Putamen (tissue), 1 donor: Measurements from ENCODE around the gene BIN1.

Experiments
- DNase-seq: peaks from one replicate; pipeline ENCODE4 v3.0.0-alpha.2; 2016; ENCODE audit warnings: low spot score

BIN1 gene

DNA sequence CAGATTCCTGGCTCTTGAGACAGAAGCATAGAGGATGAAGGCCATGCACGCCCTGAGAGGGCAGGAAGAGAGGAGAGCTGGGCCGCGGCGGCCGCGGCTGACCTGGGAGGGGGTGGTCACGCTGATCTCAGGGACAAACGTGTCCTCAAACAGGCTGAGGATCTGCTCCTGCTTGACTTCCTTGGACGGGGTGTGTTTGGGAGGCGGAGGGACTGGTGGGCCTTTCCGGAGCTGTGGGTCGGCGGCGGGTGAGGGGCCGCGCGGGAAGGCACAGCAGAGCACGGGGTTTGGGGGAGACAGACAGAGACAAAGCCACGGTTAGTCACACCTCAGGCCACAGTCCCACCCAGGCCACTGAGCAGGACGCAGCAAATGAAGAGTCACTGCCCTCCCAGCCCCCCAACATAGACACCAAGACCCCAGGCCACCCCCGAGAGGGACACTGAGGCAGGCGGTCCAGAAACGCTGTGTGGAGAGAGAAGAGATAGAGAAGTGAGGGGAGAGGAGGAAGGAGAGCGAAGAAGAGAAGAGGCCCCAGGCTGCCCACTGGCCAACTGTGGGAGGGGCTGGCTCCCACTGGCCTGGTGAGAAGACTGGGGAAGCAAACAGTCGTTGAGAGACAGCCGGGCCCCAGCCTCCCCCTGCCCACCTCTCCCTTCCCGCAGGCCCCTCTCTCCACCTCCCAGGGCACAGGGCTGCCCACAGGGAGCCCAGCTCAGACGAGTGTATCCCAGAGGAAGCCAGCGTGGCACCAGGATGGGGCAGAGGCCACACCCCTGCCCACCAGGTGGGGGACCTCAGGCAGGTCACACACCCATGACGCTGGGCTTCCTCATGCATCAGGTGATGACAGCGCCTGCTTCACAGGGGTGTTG lies 49.3 kb downstream of the BIN1 start:
- DNase-seq, result no peak

DNA sequence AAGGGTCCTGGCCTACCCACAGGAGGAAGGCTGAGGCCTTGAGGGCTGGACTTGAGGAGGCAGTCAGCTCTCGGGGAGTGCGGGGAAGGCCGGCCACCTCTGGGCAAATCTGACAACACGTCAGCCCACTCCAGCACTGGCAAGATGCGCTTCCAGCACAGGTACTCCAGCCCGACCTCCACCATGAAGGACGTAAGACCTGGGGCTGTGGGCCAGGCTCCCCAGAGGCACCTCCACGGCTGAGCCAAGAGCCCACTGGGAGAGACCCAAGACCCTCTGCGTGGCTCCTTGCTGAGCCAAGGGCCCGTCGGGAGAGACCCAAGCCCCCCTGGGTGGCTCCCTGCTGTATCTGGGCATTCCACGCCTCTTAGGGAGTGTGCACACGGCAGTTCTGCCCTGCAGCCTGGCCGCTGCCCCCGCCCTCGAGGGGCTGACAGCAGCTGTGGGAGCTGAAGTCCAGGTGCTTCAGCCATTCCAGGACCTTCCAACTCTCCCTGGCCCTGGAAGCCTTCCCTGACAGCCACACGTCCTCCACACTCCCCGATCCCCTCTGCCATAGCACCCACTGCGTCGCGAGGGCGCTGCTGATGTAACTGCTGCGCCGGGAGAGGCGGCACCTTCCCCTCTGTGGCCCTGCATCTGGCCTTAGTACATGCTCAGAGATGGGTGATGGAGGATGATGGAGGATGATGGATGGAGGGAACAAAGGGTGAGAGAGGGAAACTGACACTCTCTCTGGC lies 50.2 kb downstream of the BIN1 start:
- no peak for DNase-seq

DNA sequence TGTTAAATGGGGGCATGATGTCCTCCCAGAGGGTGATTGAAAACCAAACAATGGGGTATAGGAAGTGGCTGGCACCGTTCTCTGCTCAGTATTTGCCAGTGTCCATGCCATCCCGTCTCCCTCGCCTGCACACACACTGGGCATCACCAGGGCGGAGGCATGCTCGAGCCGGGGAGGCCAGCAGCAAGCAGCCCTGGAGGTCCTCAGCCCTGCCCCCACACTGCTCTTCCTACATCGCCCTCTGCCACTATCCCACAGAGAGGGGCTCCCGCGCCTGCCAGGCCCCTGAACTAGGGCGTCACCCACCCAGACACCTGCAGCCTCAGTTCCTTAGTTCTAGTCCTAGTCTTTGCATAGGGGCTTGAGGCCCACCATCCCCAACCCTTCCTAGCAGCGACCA lies 50.9 kb downstream of the BIN1 start:
- no peak for DNase-seq

DNA sequence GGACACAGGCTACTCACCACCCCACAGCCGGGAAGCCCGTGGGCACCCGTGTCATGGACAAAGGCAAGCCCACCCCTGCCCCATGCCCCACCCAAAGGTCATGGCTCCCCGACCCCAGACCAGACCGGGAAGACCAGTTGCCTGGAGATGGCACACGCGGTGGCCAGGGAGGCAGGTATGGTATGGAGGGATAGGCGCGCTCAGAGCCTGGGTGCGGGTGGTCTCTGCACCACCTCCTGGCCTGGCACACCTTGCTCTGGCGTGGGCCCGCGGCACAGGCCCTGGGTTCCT lies 51.2 kb downstream of the BIN1 start:
- no peak for DNase-seq

DNA sequence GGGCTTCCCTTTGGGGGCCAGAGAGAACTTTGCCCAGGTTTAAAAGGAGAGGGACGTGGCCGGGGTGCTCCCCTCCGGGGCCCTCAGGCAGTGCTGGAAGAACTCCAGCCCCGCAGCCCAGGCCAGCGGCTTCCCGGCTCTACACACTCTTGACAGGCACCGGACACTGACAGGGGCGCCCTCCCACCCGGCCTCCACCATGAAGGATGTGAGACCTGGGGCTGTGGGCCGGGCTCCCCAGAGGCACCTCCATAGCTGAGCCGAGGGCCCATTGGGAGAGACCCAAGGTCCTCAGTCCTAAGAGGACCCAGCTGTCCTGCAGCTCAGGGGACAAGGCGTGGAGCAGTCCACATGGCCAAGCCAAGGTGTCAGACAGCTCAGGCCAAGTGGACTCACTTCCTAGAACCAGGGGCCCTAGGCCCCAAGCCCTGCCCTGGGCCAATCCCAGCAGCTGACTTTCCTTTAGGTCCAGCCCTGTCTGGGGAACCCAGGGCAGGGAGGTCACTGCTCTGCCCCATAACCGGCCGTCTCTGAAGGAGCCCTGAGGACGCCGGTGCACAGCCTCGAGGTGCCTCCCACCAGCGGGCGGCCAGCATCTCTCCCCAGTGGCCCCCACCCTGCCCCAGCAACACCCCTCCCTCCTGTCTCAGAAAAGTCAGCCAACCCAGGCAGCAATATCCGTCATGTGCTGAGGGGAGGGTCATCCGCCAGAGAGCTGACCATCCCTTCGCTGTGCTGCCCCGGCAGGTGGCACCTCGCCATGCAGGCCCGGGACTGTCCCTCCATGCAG lies 51.8 kb downstream of the BIN1 start:
- DNase-seq, result no peak

DNA sequence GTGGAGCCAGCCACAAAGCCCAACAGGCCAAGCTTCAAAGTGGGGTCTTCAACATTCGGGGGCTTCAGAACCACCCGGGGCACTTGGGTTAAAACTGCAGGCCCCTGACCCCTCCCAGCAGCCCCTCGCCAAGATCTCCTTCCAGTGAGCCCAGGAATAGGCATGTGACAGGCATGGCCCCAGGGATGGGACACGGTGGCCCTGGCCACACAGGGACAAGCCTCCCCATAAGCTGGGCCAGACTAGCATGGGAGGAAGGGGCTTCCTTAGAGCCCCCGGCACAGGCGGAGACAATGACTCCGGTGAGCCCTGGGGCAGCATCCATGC lies 52.4 kb downstream of the BIN1 start:
- no peak for DNase-seq

DNA sequence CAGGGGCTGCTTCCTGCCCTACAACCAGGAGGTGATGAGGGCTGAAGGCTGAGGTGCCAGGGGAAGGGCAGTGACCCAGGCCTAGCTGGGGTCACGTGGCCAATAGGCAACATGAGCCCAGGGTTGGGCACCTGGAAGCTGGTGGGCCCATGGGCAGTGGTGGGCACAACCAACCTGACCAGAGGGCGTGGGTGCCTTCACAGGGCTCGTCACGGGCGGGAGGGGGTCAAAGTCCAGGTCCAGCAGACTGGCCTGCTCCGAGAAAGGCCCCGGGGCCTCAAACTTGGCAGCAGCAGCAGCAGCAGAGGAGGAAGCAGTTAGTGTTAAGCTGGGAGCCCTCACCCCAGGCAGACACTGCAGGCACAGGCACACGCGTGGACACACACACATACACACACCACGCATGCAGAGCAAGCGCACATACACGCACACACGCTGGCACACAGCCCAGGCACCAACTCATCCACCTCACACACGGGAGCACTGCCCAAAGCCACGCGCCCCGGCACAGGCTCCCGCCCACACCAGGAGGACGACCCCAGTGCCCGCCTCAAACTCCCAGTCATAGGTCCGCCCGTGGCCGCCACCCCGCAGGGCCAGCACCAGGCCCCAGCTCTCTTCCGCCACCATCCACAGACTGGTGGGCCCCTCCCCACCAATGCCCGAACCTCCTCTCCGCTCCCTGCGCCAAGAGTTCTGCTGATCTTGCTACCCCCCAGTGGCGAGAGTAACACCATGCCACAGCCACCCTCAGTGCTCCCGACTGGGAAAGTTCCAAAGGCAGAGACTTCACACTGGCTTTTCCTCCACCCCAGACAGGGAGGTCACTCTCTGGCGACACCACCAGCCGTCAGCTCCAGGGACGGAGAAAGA lies 53.0 kb downstream of the BIN1 start:
- no peak for DNase-seq

DNA sequence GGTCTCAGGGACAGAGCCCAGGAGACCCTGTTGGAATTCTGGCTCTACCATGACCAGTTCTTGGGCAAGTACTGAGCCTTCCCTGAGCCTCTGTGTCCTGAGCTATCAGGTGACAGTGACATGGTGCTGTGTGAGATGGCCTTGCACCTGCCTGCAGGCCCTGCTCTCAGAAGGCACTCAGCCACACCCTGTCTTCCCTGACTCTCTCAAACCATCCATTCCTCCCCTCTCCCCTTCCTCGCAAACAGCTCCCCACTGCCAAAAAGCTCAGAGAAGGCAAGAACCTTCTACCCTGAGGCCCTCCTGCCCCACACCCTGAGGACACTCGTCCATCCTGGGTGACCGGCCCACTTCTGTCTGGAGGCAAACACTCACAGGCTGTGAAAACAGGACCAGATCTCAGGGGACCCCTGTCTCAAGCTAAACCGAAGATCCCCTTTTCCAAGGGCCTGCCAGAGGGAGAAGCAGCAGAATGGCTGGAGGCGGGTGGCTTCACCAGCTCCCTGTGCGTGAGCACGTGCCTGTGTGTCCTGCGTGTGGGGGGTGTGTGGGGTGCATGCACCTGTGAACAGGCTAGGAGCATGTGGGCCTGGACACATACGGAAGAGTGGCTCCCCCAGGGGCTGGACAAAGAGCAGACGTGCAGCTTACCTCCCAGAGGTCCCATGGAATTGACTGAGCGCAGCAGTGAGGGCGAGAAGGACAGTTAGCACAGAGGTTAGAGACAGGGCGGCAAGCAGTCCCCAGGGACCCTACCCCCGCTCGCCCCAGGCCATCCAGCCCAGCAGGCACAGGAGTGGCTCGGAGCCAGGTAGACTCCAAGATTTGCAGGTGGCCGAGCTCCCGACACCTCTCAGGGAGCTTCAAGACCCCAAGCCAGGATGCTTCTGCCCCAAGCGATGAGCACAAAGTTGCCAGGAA lies 53.9 kb downstream of the BIN1 start:
- DNase-seq, result no peak

DNA sequence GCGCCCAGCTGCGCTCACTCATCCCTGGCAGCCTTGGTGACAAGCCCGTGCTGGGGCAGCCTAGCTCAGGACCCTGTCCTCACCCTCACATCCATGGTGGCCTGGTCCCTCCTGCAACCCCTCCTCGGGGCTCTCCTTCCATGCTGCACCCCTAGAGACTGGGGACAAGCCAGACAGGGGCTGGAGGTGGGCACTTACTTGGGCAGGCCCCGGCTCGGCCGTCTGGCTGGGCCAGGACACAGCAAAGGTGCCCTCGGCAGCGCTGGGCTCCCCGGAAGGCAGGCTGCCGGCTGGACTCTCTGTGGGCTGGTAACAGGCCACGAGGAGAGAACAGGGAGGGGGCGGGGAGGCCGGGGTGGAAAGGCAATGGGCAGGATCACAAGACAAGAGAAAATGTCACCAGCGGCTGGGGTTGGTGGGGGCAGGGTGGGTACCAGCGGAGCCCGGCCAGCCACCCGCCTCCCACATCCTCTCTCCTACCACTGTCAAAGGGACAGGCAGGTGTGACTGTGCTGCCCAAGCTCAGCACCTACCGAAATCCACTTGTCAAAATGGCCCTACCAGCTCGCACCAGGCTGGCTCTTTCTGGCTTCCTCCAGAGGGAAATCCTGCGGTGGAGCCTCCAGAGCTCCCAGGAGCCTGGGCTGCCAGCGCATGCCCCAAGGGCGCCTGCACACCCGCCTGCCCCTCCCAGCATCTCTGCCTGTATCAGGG lies 54.7 kb downstream of the BIN1 start:
- peak; percentile 76 for DNase-seq

DNA sequence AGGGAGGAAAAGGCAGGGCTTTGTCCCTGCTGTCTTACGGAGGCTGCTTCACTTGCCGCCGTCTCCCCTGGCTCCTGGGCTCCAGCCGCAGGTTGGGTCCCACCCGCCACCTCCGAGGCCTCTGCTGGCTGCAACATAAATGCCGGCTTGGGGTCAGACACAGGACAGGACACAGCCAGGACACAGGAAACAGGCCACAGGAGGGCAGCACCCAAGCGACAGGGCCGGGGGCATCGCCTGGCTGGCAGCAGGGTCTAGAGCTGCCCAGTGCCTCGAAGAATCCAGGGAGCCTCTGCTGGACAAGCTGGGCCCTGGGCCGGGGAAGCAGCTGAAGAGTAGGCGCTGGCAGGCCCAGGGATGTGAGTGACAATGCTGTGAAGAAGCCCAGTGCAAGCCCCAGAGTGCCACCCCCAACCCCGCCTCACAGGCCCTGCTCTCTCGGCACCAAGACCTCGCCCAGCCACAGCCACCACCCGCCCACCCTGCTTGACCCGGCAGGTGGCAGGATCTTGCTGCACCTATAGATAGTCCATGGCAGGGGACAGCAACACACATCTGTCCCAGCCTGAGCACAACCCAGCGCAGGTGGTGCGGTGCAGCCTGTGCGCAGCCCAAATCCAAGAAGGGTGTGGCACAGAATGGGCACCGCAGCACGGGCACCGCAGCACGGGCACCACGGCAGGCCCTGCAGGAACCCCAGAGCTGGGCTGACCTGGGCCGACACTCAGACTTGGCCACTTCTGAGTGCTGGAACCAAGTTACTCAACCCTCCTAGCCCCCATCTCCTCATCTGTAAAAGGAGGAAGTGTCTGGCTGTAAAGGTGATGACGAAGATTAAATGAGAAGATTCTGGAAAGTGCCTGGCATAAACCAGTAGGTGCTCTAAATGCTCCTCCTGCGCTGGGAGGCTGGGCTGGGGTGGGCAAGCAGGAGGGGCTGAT lies 55.6 kb downstream of the BIN1 start:
- DNase-seq, result no peak

DNA sequence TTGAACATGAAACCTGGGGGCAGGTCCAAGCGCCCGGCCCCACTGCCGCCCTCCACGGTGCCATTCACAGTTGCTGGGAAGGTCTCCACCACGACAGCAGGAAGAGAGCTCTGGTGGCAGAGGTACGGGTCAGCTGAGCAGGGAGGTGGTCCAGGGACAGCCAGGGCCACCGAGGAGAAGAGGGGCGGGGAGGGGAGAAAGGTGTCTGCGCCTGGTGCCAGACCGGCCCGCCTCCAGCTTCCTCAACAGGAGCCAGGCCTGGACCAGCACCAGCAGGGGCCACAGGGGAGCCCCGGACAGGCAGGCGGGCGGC lies 56.2 kb downstream of the BIN1 start:
- no peak for DNase-seq

DNA sequence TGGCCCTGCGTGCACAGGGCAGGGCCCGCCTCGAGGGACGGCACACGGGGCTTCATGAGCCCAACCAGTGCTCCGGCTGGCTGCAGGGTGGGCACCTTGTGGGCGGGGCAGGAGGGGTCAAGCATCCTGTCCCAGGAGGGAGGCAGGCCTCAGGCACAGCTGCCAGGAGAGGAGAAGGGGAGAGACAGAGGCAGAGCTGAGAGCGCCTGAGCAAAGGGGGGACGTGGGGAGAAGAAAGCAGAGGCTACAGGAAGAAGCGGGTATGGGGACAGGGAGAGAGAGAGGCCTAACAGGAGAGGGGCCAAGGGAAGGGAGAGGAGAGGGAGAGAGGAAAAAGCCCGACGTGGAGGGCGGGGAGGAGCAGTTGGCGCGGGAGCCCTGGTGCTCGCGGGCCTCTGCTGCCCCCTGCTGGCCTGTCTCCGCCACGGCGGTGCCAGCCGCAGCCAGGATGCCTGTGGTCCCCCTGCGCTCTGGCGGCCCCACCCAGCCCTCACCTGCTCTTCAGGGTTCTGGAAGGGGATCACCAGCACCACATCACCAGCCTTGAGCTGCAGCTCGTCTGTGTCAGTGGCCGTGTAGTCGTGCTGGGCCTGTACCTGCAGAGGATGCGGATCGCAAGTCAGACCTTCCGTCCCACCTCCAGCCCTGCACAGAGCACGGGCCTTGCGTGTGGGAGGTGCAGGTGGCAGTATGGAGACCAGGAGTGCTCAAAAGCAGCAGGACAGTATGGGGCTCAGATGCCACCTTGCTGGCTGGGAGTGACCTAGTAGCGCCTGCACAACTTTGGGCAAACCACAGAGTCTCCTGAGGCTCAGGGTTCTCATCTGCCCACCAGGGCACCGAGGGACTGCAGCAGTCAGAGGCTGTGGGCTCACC lies 56.8 kb downstream of the BIN1 start:
- DNase-seq, result no peak

DNA sequence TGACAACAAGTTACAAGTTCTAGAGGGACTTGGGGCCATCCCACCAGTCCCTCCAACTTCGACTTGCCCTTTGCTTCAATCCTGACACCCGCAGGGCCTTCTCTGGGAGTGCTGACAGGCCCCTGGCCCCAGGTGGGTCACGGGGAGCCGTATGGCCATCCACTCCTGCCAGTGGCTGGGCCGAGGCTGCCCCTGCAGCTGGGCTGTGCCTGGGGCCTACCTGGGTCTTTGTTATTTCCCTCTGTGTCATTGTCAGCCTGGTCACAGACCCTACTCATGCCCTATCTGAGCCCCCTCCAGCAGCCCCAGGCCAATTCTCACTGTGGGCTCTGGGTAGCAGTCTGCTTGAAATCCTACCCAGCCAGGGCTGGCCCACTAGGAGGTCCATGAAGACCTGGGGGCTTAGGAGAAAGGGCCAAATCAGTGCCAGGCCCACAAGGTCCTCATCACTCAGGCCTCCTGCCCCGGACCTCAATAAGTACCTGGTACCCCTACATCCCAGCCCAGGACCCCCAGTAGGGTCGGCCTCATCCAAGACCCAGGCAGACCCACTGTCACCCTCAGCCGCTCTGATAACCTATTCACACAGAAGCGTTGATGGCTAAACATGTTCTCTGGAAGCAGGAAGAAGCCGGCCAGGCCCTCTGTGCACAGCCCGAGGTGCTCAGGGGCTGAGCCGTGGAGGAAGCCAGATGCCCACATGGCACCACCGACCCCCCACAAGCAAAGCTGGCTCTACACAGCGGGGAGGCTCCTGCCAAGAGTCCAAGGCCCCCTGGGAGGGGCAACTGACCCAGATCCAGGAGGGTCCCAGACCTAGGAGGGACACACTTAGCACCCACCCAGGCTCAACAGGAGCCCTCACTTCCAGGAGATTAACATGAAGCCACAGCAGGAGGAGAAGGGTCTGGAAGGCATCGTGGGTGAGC lies 57.7 kb downstream of the BIN1 start:
- DNase-seq, result no peak

DNA sequence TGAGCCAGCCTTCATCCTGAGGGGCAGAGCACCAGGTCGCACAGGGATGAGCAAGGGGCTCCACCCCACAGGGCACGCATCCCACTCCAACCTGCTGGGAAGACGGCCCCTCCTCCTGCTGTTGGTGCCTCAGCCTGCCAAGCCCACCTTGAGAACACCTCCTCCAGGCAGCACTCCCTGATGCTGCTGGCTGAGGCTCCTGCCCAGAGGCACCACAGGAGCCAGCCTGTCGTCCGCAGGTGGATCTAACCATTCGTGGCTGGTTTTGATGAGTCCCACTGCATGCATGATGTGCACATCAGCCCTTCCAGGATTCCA lies 58.4 kb downstream of the BIN1 start:
- no peak for DNase-seq

DNA sequence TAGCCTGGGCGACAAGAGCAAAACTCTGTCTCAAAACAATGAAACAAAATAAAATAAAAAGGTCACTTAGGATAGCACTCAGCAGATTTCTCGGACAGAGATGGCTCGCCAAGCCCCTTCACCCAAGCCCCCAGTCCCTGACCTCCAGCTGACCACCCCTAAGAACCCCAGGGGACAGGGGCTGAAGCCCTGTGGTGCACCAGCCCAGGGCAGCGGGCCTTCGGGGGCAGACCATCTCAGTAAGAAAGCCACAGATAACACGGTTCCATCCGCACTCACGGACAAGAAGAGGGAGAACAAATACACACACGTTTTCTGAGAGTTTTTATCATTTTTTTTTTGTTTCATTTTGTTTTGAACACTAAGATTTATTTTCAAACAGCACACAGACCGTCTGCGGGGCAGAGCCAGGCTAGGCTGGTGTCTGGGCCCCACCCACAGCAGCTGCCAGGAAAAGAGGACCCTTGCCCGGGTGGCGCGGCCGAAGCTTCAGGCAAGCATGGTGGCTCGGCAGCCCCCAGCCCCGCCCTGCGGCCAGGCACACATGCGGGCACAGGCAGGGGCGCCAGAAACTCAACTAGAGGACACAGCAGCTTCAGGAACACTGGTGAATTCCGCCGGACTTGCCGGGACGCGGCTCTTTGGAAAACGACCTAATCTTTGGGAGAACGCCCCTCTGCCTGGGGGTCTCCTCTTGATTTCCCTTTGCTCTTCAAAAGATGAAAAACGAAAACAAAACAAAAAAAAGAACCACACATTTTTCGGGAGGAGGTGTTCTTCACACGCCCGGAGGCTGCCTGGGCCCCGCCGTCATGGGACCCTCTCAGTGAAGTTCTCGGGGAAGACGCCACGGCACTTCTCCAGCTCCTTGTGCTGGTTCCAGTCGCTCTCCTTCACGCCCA lies 59.0 kb downstream of the BIN1 start:
- no peak for DNase-seq

DNA sequence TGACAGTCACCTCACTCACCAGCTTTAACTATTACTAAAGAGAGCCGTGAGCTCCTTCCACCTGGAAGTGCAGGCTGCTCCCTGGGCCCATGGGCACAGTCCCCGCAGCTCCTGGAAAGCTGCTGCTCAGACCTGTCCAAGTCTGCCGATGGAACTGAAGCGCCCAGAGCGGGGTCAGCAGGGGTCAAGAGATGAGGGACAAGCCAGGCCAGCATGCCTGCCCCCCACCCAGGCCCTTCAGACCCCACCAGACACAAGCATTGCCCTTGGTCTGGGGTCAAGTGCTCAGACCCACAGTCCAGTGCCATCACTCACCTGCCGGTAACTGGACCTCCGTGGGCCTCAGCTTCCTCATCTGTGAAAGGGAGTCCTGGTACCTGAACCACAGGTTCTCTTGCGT lies 59.9 kb downstream of the BIN1 start:
- DNase-seq, result no peak
